ENCODE measurements around the gene QRICH1.

Gene QRICH1

DNA sequence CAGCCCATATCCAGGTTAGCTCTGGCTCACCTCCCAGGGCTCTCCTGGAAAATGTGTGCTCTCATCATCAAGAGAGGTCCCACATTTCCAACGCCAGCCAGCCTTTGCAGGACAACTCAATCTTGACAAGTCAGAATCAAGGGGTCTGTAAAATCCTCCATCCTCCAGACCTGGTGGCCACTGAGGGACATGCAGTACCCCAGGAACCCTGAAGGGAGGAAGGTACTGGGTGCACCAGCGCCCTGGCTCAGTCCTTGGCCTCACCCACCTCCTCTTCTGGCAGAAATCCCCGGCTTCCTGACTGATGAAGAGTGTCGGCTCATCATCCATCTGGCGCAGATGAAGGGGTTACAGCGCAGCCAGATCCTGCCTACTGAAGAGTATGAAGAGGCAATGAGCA lies 92.7 kb downstream of the QRICH1 start:
- no peak for DNase-seq (ENCODE audit: extremely low read depth in 1 of 2, low read depth in 1 of 2)

DNA sequence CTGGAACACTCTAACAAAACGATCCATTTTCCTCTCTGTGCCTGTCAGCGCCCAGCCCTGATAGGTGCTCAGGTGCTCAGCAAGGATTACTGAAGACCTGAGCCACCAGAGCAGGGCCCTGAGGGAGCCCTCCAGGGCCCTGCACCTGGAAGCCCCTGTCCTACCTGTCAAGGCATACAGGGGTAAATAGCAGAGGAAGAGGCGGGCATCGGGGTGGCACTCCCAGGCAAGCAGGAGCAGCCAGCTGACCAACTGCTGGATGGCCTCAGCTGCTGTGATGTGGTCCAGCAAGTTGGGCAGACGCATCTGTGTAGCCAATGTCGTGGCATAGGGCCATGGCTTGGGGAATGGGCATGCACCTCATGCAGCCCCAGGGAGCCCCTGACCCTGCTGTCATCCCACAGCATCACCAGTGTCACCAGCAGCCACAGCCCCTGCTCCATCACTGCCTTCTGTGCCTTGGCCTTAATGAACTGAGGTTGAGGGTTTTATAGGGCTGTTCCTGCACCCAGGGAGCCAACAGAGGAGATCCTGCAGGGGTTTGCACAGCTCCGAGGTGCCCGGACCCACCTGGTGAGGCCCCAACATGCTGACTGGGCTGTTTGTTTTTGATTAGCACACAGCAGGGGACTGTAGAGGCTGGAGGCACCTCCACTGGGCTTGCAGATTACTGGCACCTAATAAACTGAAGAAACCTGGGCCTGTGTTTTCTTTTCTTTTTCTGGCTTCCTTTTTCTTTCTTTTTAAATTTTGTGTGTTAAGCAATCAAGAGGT lies 94.6 kb downstream of the QRICH1 start:
- no peak for DNase-seq (ENCODE audit: extremely low read depth in 1 of 2, low read depth in 1 of 2)

DNA sequence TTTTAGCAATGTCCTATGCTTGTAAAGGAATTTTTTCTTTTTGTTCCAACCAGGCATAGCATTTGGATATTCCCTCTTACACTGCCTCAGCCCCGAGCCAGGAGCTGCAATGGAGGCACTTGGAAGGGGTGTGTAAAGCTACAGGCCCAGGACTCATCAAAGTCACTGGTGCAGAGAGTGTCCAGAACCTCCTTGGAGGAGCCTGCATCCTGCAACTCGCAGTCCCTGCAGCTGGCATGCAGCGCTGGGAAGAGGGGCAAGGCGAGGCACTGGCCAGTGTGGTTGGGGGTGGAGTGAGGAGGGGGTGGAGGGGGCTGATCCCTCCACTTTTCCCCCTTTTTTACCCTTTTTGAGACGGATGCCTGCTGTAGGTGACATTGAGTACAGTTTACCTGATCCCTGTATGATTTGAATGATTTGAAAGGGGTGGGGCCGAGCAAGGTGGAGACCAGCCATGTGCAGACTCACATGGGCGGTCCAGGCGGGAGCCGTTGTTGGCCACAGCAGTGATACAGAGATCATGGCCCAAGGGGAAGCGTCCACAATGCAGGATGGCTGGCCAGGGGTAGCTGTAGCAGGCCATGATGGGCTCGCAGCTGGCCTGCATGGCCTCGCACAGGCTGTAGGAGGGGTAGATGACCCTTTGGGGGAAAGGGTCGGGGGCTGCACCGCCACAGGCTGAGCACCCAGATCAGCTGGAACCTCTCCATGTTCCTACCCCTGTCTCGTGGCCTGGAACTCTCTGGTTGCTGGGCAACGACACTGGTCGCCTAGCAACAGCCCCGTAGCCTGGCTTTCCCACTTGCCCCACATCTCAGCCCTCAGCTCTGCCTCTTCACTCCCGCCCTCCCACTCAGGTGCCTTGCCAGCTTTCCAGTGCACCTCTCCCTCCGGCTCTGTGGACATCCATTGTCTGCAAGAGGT lies 95.9 kb downstream of the QRICH1 start:
- DNase-seq (ENCODE audit: extremely low read depth in 1 of 2, low read depth in 1 of 2) = no peak

DNA sequence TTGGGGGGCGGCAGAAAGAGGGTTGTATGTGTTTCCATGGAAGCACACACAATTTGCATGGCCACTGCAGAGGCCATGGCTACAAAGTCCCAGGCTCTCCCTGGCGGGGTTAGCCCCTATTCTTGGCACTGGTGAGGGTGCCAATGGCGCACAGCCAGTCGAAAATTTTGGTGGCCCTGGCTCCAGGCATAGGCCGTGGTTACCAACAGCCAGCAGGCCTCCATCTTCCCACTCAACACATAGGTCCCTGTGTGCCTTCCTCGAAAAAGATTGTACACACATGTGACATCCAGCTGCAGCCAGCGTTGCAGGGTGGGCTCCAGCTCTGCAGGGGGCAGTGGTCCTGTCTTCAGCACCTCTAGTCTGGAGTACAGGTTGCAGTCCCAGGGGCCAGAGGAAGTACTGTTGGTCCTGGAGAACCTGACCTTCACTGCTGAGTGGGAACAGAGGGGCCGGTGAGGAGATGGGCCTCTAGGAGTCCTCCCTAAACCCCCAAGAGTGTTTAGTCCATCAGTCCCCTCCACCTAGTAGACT lies 96.7 kb downstream of the QRICH1 start:
- DNase-seq (ENCODE audit: extremely low read depth in 1 of 2, low read depth in 1 of 2) = no peak

DNA sequence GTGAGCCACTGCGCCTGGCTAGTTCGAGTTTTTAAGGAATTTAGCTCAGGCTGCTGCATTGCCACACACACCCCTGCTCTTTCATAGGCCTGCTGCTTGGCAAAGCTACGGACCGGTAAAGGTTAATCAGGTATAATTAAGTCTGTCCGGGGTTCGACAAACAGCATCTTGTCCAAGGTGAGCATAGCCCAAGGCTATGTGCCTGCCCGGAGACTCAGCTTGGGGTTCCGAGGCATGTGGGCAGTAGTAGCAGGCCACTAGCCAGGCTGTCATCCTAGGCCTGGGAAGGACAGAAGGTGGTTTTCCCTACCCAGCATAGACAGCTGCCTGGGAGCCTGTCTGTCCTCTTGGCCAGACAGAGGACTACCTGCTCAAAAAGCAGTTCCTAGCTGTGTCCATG lies 97.2 kb downstream of the QRICH1 start:
- no peak for DNase-seq (ENCODE audit: extremely low read depth in 1 of 2, low read depth in 1 of 2)

DNA sequence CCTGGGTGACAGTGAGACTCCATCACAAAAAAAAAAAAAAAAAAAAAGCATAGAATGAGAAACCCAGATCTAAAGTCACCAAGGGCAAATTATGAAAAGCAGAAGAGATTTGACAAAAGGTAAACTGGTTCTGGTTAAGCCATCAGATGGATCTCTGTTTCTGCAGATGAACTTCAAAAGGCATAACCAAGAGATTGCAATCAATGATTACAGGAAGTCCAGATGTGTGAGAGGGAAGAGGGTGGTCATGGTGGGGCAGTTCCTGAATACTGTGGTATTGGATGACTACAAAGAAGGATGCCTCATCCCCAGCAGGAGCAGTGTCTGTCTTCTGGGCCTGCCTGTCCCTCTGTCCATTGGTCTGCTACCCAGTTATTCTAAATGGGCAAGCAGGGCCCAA lies 100.0 kb downstream of the QRICH1 start:
- no peak for DNase-seq (ENCODE audit: extremely low read depth in 1 of 2, low read depth in 1 of 2)

DNA sequence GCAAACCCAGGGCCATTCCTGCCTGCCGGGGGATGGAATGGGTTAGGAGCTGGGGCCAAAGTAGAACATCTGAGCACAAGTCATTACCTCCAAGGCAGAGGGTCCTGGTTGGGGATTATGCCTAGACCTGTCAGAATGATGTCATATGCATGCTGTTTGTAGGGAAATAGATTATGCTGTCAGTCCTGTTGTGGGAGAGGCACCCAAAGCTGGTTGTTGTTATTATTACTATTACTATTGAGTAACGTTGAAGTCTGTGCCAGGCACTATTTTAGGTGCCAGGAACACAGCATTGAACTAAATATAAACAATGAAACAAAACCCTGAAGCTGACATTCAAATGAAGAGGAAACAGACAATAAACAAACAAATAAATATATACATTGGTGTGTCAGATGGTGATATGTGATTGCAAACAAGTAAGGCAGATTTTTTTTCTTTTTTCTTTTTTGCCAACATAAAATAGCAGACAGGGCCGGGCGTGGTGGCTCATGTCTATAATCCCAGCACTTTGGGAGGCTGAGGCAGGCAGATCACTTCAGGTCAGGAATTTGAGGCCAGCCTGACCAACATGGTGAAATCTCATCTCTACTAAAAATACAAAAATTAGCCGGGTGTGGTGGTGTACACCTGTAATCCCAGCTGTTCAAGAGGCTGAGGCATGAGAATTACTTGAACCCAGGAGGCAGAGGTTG lies 101.9 kb downstream of the QRICH1 start:
- no peak for DNase-seq (ENCODE audit: extremely low read depth in 1 of 2, low read depth in 1 of 2)

DNA sequence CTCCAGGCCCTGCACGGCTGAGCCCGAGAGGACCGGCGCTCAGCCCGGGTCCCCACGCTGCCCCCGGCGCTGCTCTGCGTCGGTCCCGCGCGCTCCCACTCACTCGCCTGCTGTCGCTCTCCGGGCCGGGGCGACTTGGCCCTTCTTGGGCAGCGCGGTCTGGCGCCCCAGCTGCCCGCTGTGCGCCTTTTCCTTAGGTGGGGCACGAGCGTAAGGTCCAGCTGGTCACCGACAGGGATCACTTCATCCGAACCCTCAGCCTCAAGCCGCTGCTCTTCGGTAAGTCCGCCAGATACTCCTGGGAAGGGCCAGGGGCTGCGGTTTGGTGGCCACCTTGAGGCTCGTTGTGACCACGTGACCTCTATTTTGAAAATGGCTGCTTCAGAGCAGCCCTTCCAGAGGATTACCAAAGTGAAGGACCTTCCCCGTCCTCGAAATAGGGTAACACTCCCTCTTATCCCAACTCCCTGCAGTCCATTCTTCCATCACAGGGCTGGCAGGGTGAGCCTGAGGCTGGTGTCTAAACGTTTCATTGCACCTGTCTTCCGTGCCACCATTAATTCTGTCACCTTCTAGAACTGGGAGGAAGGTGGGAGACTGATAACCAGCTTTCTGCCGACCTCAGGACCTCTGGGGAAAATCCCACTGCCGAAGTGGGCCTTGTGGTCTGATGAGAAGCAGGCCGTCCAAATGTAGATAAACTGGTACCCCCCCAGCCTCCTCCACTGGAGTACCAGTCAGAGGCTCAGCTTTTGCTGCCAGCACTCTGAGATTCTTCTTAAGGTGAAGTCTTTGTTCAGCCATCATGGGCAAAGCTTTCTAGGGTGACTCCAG lies 103.0 kb downstream of the QRICH1 start:
- DNase-seq (ENCODE audit: extremely low read depth in 1 of 2, low read depth in 1 of 2) = no peak

DNA sequence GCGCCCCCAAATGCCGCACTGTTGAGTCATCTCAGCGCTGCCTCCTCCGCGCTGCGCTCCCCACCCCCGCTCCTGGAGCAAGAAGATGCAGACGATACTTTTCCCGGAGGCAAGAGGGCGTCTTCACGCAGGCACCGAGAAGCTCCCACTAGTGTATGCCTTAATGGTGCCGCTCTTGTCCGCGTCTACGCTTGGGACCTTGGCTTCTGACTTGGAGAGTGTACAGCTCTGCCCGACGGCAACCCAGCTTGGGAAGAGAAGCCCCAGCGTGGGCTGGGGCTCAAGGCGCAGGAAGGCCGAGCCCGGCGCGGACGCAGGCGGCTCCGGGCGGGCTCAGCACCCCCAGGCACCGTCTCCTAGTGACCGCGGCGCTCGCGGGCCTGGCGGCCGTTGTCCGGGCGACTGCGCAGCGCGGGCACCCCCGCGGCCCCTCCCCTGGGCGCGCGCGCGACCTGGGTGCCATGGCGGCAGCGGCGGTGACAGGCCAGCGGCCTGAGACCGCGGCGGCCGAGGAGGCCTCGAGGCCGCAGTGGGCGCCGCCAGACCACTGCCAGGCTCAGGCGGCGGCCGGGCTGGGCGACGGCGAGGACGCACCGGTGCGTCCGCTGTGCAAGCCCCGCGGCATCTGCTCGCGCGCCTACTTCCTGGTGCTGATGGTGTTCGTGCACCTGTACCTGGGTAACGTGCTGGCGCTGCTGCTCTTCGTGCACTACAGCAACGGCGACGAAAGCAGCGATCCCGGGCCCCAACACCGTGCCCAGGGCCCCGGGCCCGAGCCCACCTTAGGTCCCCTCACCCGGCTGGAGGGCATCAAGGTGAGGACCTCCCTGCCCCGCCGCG lies 103.9 kb downstream of the QRICH1 start, which contains the start of gene P4HTM:
Gene P4HTM, plus strand, starts transcription at position 446 of the 840 bp plus-strand sequence. Its CDS starts 16 bp downstream, at position 462.
- peak; percentile 67 to 77 for DNase-seq (ENCODE audit: extremely low read depth in 1 of 2, low read depth in 1 of 2)

DNA sequence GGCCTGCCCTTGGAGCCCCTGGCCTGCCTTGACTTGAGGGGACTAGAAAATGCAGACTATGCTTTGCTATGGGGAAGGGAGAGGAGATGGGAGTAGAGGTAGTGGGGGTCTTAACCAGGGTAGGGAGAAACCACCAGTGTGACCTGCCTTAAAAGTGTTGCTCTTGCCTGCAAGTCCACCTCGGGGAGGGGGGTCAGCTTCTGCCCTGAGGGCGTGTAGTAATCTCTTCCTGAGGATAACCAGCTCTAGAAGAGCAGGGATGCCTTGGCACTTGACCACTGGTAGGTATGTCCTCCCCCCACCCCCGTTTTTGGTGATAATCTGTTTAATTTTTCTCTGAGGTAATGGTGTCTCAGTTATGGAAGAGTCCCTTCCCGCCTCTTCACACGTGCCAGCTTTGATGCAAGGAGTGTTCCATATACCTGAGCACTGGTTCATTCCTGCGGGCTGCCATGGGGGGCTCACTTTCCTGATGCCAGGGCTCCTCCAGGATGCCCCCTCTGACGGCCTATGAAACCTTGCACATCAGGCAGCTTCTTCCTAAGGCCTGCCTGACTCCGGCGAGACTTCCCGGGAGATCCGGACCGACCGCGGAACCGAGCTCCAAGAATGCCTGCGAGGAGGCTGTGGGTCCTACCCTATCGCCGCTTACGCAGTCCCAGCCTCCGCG lies 104.6 kb downstream of the QRICH1 start:
- DNase-seq (ENCODE audit: extremely low read depth in 1 of 2, low read depth in 1 of 2) = no peak

DNA sequence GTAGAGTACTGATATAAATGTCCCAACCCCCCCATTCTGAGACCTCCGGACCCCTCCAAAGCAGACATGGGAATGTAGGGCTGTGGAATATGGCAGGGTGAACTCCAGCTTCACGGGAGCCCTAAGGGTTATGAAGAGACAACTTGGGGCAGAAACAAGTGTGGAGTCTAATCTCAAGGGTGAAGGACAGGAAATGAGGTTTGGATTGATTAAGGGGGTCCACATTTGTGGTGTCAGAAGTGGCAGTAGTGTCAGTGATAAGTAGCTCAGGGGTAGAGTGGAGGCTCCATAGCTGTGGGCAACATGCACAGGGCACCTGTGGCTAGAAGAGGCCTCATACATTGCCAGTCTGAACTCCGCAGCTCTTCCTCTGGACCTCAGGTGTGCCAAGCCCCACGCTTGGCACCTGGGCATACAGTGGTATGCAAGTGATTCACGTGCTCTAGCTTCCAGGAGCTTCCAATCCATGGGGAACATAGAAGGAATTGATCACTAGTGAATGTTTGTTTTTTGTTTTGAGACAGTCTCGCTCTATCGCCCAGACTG lies 108.0 kb downstream of the QRICH1 start:
- DNase-seq (ENCODE audit: extremely low read depth in 1 of 2, low read depth in 1 of 2) = no peak

DNA sequence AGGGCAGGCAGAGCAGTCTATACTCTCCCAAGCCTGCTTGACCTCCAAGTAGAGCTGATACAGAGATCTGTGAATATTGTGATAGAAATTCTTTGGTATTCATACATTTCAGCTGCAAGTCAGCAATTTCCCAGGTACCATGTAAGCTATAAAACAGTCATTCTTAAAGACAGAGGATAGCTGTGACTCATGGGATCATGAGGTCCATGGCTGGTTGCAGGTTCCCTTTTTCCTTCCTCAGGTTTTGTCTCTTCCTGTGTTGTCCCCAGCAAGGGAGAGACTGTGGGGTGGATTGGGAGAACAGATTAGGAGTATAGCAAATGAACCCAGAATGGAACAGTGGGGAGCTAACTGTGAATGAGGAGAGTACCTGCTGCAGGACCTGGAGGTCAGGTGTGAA lies 109.2 kb downstream of the QRICH1 start:
- no peak for DNase-seq (ENCODE audit: extremely low read depth in 1 of 2, low read depth in 1 of 2)

DNA sequence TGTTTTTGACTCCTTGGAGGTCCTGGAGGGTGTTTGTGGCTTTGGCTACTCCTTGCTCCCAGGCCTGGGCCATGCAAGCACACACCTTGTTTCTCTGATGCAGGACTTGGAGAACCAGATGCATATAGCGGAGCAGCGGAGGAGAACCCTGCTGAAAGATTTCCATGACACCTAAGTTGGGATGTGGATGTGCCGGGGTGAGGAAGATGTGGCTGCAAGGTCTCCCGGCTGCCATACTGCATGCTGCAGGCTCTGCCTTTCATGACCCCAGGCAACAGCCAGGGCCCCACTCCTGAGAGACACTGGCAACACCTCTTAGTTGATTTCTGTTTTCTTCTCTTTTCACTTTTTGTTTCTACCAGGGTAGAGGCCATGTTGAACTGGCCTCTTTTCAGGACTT lies 110.8 kb downstream of the QRICH1 start:
- DNase-seq (ENCODE audit: extremely low read depth in 1 of 2, low read depth in 1 of 2) = no peak

DNA sequence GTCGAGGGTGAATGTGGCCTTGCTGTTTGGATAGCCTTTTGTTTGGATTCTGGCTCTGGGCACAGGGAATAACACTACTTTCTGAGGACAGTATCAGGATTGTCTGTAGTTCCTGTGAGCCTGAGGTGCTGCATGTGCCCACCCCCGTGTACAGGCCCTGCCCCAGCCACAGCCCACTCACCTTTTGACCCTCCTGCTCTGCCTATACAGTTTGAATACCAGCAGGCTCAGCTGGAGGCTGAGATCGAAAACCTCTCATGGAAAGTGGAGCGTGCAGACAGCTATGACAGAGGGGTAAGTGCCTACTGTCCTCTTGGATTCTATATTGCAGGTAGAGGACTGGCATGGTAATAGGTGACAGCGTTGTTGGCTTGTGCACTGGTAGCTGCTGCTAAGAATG lies 111.2 kb downstream of the QRICH1 start:
- no peak for DNase-seq (ENCODE audit: extremely low read depth in 1 of 2, low read depth in 1 of 2)

DNA sequence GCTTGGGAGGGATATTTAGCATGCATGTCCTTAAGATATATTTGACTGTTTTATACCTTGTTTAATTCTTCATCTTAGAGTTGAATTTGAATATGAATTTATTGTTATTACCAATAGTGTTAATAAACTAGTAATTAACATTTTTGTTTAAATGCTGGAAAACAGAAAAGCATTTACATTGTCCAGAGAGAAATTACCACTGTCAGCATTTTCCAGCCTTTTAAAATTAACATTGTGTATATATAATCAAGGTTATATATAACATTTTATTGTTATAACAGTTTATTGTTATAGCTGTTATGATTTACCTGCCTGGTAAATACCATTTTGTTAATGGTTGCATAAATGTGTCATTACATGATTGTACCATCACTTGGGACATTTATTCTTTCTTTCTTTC lies 111.9 kb downstream of the QRICH1 start:
- no peak for DNase-seq (ENCODE audit: extremely low read depth in 1 of 2, low read depth in 1 of 2)

DNA sequence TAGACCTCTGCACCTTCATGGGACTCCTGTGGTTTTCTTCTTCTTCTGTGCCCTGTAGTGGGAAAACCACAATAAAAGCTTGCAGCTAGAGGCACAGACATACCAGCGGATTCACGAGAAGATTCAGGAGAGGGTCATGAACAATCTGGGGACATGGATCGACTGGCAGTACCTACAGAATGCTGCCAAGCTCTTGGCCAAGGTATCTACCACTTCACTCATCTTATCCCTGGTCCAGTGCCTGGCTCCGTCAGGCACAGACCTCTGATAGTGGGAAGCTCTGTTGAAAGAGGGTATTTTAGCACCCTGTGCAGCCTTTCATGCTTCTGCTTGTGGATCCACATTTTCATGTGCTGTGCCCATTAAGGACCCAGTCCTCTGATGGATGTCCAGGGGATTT lies 113.6 kb downstream of the QRICH1 start:
- DNase-seq (ENCODE audit: extremely low read depth in 1 of 2, low read depth in 1 of 2) = no peak

Data from activated CD8-positive, alpha-beta memory T cell treated with anti-CD3 and anti-CD28 coated beads for 1 hour (primary cell).